ENCODE data around the gene UBAC2.

DNA sequence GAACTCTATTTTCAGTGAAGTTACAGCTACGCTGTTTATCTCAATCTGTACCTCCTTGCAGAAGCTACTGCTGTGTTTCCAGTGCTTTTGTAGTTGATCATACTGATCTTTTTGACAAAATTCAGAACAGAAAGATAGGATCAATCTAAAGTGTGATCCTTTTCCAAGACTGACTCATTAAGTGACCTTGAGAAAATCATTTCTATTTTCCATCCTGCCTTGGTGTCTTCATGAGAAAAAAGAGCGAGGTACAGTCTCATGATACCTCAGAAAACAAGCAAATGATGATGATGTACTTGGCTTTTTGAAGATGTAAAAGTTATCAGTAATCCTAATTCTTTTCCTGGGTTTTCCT lies 152.6 kb downstream of the UBAC2 start:
- no peak for TF ChIP-seq POLR2A (IDR thresholded peaks at IDR 0.05)
- TF ChIP-seq, protein P1, sequence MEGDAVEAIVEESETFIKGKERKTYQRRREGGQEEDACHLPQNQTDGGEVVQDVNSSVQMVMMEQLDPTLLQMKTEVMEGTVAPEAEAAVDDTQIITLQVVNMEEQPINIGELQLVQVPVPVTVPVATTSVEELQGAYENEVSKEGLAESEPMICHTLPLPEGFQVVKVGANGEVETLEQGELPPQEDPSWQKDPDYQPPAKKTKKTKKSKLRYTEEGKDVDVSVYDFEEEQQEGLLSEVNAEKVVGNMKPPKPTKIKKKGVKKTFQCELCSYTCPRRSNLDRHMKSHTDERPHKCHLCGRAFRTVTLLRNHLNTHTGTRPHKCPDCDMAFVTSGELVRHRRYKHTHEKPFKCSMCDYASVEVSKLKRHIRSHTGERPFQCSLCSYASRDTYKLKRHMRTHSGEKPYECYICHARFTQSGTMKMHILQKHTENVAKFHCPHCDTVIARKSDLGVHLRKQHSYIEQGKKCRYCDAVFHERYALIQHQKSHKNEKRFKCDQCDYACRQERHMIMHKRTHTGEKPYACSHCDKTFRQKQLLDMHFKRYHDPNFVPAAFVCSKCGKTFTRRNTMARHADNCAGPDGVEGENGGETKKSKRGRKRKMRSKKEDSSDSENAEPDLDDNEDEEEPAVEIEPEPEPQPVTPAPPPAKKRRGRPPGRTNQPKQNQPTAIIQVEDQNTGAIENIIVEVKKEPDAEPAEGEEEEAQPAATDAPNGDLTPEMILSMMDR (IDR thresholded peaks at IDR 0.05): no peak

Measured in heart left ventricle (tissue), 13 donors.